ENCODE measurements around the gene TBKBP1.
"Not testable (repeated sequence)": the region's sequence is repeated elsewhere in the genome, so short reads cannot be mapped to it uniquely, and the experiment has no call there.

Gene TBKBP1

GRCh38 chr17:47736501-47737495 lies 42.8 kb downstream of the TBKBP1 start:
- H3K27me3 ChIP-seq (ENCODE audit: control insufficient read depth in 1 of 2, insufficient read depth in 1 of 2, low read length in 2 of 2) = peaks cover 54 to 66% of the 10 kb centered on the region in 2 experiments
- H2AFZ ChIP-seq (ENCODE audit: low read depth, low read length) = no peak overlapping the region
- H3K36me3 ChIP-seq (ENCODE audit: control insufficient read depth in 1 of 2, insufficient read depth in 2 of 2, low read depth in 1 of 2, low read length in 2 of 2) = no peaks in the 10 kb centered on the region
- H3K23ac ChIP-seq (ENCODE audit: low read length in 2 of 2) = no peak overlapping the region
- H3K4me3 ChIP-seq (ENCODE audit: insufficient read depth in 1 of 2, low read depth in 1 of 2, low read length in 2 of 2) = no peak overlapping the region
- no peak overlapping the region for H3K14ac ChIP-seq (ENCODE audit: low read length in 2 of 2)
- H3K4me2 ChIP-seq (ENCODE audit: low read length, poor library complexity, severe bottlenecking) = no peak overlapping the region
- H3K79me1 ChIP-seq (replicated peaks; ENCODE audit: low read length, poor library complexity, severe bottlenecking) = no peaks in the 10 kb centered on the region
- H3K4ac ChIP-seq (ENCODE audit: low read depth in 1 of 2, low read length in 2 of 2) = no peak overlapping the region
- no peak for DNase-seq
- H2BK12ac ChIP-seq (ENCODE audit: low read length in 2 of 2) = no peak overlapping the region
- H3K9ac ChIP-seq (ENCODE audit: low read length) = no peak overlapping the region
- peaks cover 8% of the 10 kb centered on the region for H3K9me3 ChIP-seq (ENCODE audit: control insufficient read depth, low read length)
- peak overlapping the region; percentile 16 for H2BK15ac ChIP-seq (ENCODE audit: low read depth, poor library complexity, severe bottlenecking)
- H4K91ac ChIP-seq (ENCODE audit: low read length) = no peak overlapping the region
- H3K18ac ChIP-seq (ENCODE audit: low read depth in 1 of 2, low read length in 2 of 2) = no peak overlapping the region
- 80% methylated on average over 17 of the region's 17 CpGs for WGBS
- H2AK5ac ChIP-seq (ENCODE audit: low read length, severe bottlenecking) = no peak overlapping the region
- H2BK120ac ChIP-seq (ENCODE audit: low read depth, low read length) = no peak overlapping the region
- no peak overlapping the region for H3K27ac ChIP-seq (ENCODE audit: low read length, poor library complexity, severe bottlenecking)
- H4K8ac ChIP-seq (ENCODE audit: low read length) = no peak overlapping the region
- H3K4me1 ChIP-seq (ENCODE audit: control insufficient read depth, insufficient read depth, low read depth, low read length) = peaks cover 14% of the 10 kb centered on the region
- H2BK5ac ChIP-seq (ENCODE audit: low read depth, low read length, poor library complexity, severe bottlenecking) = no peak overlapping the region

- no peak overlapping the region for H4K91ac ChIP-seq (ENCODE audit: low read length)
- H3K79me1 ChIP-seq (replicated peaks; ENCODE audit: low read length, poor library complexity, severe bottlenecking) = no peaks in the 10 kb centered on the region
- no peak overlapping the region for H3K9ac ChIP-seq (ENCODE audit: low read length)
- no peak overlapping the region for H2BK120ac ChIP-seq (ENCODE audit: low read depth, low read length)
- 88% methylated on average over 7 of the region's 7 CpGs for WGBS
- DNase-seq = no peak
- no peak overlapping the region for H4K8ac ChIP-seq (ENCODE audit: low read length)
- H3K27me3 ChIP-seq (ENCODE audit: control insufficient read depth in 1 of 2, insufficient read depth in 1 of 2, low read length in 2 of 2) = peaks cover 51 to 64% of the 10 kb centered on the region in 2 experiments
- no peak overlapping the region for H2BK12ac ChIP-seq (ENCODE audit: low read length in 2 of 2)
- H2BK5ac ChIP-seq (ENCODE audit: low read depth, low read length, poor library complexity, severe bottlenecking) = no peak overlapping the region
- no peaks in the 10 kb centered on the region for H3K36me3 ChIP-seq (ENCODE audit: control insufficient read depth in 1 of 2, insufficient read depth in 2 of 2, low read depth in 1 of 2, low read length in 2 of 2)
- no peak overlapping the region for H3K4ac ChIP-seq (ENCODE audit: low read depth in 1 of 2, low read length in 2 of 2)
- H3K4me1 ChIP-seq (ENCODE audit: control insufficient read depth, insufficient read depth, low read depth, low read length) = peaks cover 11% of the 10 kb centered on the region
- H2AFZ ChIP-seq (ENCODE audit: low read depth, low read length) = no peak overlapping the region
- H3K4me2 ChIP-seq (ENCODE audit: low read length, poor library complexity, severe bottlenecking) = no peak overlapping the region
- H3K18ac ChIP-seq (ENCODE audit: low read depth in 1 of 2, low read length in 2 of 2) = no peak overlapping the region
- no peak overlapping the region for H3K14ac ChIP-seq (ENCODE audit: low read length in 2 of 2)
- H3K9me3 ChIP-seq (ENCODE audit: control insufficient read depth, low read length) = peaks cover 8% of the 10 kb centered on the region
- H2AK5ac ChIP-seq (ENCODE audit: low read length, severe bottlenecking) = no peak overlapping the region
- H3K4me3 ChIP-seq (ENCODE audit: insufficient read depth in 1 of 2, low read depth in 1 of 2, low read length in 2 of 2) = no peak overlapping the region
- no peak overlapping the region for H3K23ac ChIP-seq (ENCODE audit: low read length in 2 of 2)
- H3K27ac ChIP-seq (ENCODE audit: low read length, poor library complexity, severe bottlenecking) = no peak overlapping the region
- H2BK15ac ChIP-seq (ENCODE audit: low read depth, poor library complexity, severe bottlenecking) = no peak overlapping the region
Measured at GRCh38 chr17:47738178-47738577, 44.2 kb downstream of the TBKBP1 start.

- H2AFZ ChIP-seq (ENCODE audit: low read depth, low read length) = no peak overlapping the region
- peaks cover 53 to 64% of the 10 kb centered on the region in 2 experiments for H3K27me3 ChIP-seq (ENCODE audit: control insufficient read depth in 1 of 2, insufficient read depth in 1 of 2, low read length in 2 of 2)
- no peak overlapping the region for H2AK5ac ChIP-seq (ENCODE audit: low read length, severe bottlenecking)
- no peak overlapping the region for H3K27ac ChIP-seq (ENCODE audit: low read length, poor library complexity, severe bottlenecking)
- H3K4ac ChIP-seq (ENCODE audit: low read depth in 1 of 2, low read length in 2 of 2) = no peak overlapping the region
- H3K4me3 ChIP-seq (ENCODE audit: insufficient read depth in 1 of 2, low read depth in 1 of 2, low read length in 2 of 2) = no peak overlapping the region
- no peaks in the 10 kb centered on the region for H3K79me1 ChIP-seq (replicated peaks; ENCODE audit: low read length, poor library complexity, severe bottlenecking)
- H3K4me1 ChIP-seq (ENCODE audit: control insufficient read depth, insufficient read depth, low read depth, low read length) = peaks cover 2% of the 10 kb centered on the region
- no peak overlapping the region for H2BK5ac ChIP-seq (ENCODE audit: low read depth, low read length, poor library complexity, severe bottlenecking)
- no peak overlapping the region for H3K18ac ChIP-seq (ENCODE audit: low read depth in 1 of 2, low read length in 2 of 2)
- WGBS = 92% methylated on average over 6 of the region's 8 CpGs
- no peak overlapping the region for H2BK12ac ChIP-seq (ENCODE audit: low read length in 2 of 2)
- no peak overlapping the region for H2BK120ac ChIP-seq (ENCODE audit: low read depth, low read length)
- no peak for DNase-seq
- no peak overlapping the region for H2BK15ac ChIP-seq (ENCODE audit: low read depth, poor library complexity, severe bottlenecking)
- no peak overlapping the region for H3K14ac ChIP-seq (ENCODE audit: low read length in 2 of 2)
- H3K9ac ChIP-seq (ENCODE audit: low read length) = no peak overlapping the region
- no peak overlapping the region for H4K8ac ChIP-seq (ENCODE audit: low read length)
- peaks cover 8% of the 10 kb centered on the region for H3K9me3 ChIP-seq (ENCODE audit: control insufficient read depth, low read length)
- H3K36me3 ChIP-seq (ENCODE audit: control insufficient read depth in 1 of 2, insufficient read depth in 2 of 2, low read depth in 1 of 2, low read length in 2 of 2) = no peaks in the 10 kb centered on the region
- no peak overlapping the region for H3K23ac ChIP-seq (ENCODE audit: low read length in 2 of 2)
- H3K4me2 ChIP-seq (ENCODE audit: low read length, poor library complexity, severe bottlenecking) = no peak overlapping the region
- no peak overlapping the region for H4K91ac ChIP-seq (ENCODE audit: low read length)
Measured at GRCh38 chr17:47739150-47739549, 45.2 kb downstream of the TBKBP1 start.

DNA sequence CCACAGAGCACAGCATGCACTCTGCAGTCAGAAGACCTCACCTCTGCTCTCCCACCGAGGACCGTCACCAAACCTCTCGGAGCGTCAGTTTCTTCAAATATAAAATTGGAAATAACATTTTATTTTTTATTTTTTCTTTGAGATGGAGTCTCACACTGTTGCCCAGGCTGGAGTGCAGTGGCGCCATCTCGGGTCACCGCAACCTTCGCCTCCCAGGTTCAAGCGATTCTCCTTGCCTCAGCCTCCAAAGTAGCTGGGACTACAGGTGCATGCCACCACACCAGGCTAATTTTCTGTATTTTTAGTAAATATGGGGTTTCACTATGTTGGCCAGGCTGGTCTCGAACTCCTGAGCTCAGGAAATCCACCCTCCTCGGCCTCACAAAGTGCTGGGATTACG lies 46.0 kb downstream of the TBKBP1 start:
- not testable (repeated sequence) for H3K79me1 ChIP-seq (replicated peaks; ENCODE audit: low read length, poor library complexity, severe bottlenecking); H3K9ac ChIP-seq (ENCODE audit: low read length); H3K27ac ChIP-seq (ENCODE audit: low read length, poor library complexity, severe bottlenecking); H2AFZ ChIP-seq (ENCODE audit: low read depth, low read length); H4K91ac ChIP-seq (ENCODE audit: low read length); H3K4me3 ChIP-seq (ENCODE audit: insufficient read depth in 1 of 2, low read depth in 1 of 2, low read length in 2 of 2); H2BK120ac ChIP-seq (ENCODE audit: low read depth, low read length); H2BK15ac ChIP-seq (ENCODE audit: low read depth, poor library complexity, severe bottlenecking); H2AK5ac ChIP-seq (ENCODE audit: low read length, severe bottlenecking); H2BK5ac ChIP-seq (ENCODE audit: low read depth, low read length, poor library complexity, severe bottlenecking); H3K18ac ChIP-seq (ENCODE audit: low read depth in 1 of 2, low read length in 2 of 2); H3K23ac ChIP-seq (ENCODE audit: low read length in 2 of 2); H4K8ac ChIP-seq (ENCODE audit: low read length); DNase-seq; H2BK12ac ChIP-seq (ENCODE audit: low read length in 2 of 2); H3K36me3 ChIP-seq (ENCODE audit: control insufficient read depth in 1 of 2, insufficient read depth in 2 of 2, low read depth in 1 of 2, low read length in 2 of 2); H3K9me3 ChIP-seq (ENCODE audit: control insufficient read depth, low read length); H3K4me1 ChIP-seq (ENCODE audit: control insufficient read depth, insufficient read depth, low read depth, low read length); H3K4ac ChIP-seq (ENCODE audit: low read depth in 1 of 2, low read length in 2 of 2); H3K4me2 ChIP-seq (ENCODE audit: low read length, poor library complexity, severe bottlenecking); H3K14ac ChIP-seq (ENCODE audit: low read length in 2 of 2)
- 92% methylated on average over 7 of the region's 12 CpGs for WGBS
- peaks cover 53 to 64% of the 10 kb centered on the region in 2 experiments for H3K27me3 ChIP-seq (ENCODE audit: control insufficient read depth in 1 of 2, insufficient read depth in 1 of 2, low read length in 2 of 2)

All from mesenchymal stem cell (in vitro differentiated cells and primary cell).